T-helper 2 cell (primary cell): ENCODE data around the gene OR4D2.
"Not testable (repeated sequence)": the region's sequence is repeated elsewhere in the genome, so short reads cannot be mapped to it uniquely, and the experiment has no call there.

ENCODE experiments used
- DNase-seq, 5 experiments: peaks; one replicate each; pipeline versions ENCODE4 v3.0.0 to v3.0.0-alpha.2; 2012 to 2022
- total RNA-seq, 2 donors: gene quantifications; one replicate each; lab custom pipeline; 2026; lab: John Stamatoyannopoulos, UW

The OR4D2 gene
- 0 reads per million in 2 donors for total RNA-seq

DNA sequence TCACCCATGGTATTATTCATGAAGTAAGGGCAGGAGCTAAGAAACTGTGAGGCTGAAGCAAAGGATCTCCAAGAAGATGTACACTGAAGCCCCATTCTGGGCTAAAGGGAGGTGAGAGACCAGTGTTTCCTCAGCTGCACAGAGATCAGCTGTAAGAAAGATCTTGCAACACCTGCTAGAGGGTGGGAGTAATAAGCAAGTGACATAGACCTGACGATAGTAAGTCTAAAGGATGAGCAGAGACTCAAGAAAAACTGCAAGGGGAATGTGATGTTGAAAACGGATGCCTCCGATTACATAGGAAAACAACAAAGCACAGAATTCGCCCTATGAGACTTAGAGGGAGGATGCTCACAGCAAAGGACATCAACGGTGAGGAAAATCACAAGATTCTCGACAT lies at the start of gene OR4D2:
Gene OR4D2 (plus strand): TSS at position 301 of the 400 bp plus-strand sequence. CDS start 2,674 bp downstream, outside the sequence.
- no peak for DNase-seq

DNA sequence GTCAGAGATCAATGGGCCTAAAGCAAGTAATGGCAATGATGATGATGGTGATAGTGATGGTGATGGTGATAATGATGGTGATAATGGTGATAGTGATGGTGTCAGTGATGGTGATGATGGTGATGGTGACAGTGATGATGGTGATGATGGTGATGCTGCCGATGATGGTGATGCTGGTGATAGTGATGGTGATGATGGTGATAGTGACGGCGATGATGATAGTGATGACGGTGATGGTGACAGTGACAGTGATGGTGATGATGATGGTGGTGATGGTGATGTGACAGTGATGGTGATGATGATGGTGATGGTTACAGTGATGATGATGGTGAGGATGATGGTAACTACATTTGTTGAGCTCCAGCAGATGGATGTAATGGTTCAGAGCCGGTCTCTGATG lies 49.4 kb upstream of the OR4D2 start:
- DNase-seq, result no peak

DNA sequence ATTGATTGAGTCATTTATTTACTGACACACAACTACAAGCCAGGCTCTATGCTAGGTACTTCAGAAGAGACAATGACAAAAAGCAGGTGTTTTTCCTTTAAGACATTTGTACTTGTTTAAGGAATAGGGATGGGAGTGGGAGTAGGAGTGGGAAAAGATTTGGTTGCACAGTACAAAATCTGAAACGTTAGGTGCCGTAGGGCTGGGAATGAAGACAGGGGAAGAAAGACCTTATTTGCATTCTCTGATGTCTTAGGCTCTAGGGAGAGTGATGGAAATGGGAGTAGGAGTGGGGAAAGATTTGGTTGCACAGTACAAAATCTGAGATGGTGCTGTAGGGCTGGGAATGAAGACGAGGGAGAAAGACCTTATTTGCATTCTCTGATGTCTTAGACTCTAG lies 47.3 kb upstream of the OR4D2 start:
- no peak for DNase-seq

DNA sequence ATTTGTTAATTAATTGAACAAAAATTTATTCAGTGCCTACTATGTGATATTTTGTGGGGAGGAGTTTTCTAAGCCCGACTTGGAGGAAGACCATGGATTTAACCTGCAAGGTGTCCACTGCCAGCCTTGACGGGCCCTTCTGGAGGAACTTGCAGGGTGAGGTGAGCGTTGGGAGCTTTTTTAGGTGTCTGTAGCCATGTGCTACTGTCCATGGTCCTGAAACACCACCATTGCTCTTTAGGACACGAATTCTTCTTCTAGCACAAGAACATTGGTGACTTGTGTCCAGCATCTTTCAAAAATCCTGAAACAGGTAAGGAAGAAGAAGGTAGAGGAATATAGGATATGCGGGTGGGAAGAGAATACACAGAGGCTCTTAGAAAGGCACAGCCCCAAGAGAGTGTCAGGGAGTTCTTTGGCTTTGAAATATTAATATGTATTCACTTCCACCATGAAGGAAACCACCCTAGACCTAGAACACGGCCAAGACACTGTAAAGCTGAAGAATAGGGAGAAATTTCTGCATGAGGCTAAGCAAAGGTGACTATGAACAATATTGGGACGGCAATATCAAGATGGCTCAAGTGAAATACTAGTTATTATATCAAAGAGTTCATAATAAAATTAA lies 46.5 kb upstream of the OR4D2 start:
- DNase-seq, result peak in 3 of 5 experiments; percentile 15 to 64 (median 21)

DNA sequence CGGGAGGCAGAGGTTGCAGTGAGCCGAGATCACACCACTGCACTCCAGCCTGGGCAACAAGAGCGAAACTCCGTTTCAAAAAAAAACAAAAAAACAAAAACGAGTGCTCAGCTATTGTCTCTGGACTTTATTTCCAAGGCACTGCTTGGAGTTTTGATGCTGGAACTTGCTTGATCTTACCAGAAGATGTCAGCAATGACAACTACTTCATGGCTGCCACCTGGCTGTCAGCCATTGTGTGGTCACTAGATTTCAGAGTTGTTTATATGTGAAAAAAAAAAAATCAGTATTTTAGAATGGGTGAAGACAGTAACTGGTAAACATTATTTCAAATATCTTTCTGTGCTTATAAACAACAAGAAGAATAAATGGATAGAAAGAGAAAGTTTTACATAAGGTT lies 44.9 kb upstream of the OR4D2 start:
- DNase-seq, result peak in 2 of 5 experiments; percentile 37 to 64

DNA sequence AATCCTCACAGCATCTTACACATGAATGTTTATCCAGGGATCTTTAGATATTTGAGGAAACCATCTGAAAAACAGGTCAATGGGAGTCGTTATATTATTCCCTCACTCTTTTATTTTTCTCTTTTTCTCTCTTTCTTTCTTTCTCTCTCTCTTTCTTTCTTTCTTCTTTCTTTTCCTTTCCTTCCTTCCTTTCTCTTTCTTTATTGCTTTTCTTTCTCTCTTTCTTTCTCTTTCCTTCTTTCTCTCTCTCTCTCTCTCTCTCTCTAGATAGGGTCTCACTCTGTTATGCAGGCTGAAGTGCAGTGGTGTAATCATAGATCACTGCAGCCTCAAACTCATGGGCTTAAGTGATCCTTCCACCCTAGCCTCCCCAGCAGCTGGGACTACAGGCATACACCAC lies 38.9 kb upstream of the OR4D2 start:
- no peak for DNase-seq

DNA sequence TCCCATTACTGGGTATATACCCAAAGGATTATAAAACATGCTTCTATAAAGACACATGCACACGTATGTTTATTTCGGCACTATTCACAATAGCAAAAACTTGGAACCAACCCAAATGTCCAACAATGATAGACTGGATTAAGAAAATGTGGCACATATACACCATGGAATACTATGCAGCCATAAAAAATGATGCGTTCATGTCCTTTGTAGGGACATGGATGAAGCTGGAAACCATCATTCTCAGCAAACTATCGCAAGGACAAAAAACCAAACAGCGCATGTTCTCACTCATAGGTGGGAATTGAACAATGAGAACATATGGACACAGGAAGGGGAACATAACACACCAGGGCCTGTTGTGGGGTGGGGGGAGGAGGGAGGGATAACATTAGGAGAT lies 34.1 kb upstream of the OR4D2 start:
- not testable (repeated sequence) for DNase-seq

DNA sequence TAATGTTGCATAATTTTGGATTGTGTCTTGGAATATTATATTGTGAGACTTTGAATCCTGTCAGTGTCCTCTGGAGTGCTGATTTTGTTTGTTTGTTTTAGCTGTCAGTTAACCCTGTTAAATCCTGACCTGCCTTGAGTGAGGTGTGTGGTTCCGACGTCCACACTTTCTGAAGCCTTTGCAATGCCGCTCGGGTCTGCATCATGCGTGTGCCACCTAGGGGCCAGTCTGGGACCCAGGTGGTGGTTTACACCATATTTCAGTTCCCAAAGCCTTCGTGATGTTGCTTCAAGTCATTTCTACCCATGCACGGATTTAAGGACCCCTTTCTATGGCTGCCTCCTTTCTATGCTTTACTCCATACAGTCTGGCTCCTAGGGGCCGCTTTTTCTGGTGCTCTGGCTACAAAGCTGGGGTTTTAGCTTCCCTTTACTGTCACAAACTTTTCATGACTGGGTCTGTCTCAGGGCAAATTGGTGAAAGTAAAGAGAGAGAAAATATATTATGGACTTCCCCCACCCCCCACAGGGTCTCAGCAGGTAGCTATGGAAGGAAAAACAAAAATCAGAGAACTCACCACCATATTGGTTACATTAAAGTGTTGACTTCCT lies 30.0 kb upstream of the OR4D2 start:
- no peak for DNase-seq

DNA sequence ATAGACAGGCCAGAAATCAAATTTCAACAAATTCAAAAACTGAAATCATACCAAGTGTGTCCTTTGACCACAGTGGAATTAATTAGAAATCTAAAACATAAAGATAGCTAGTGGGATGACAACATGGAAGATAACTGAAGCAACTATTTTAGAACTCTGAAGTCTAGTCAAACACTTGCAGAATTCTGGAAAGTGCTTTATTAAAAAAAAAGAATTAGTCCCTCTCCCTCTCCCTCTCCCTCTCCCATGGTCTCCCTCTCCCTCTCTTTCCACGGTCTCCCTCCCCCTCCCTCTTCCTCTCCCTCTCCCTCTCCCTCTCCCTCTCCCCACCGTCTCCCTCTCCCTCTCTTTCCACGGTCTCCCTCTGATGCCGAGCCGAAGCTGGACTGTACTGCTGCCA lies 25.3 kb upstream of the OR4D2 start:
- no peak for DNase-seq

DNA sequence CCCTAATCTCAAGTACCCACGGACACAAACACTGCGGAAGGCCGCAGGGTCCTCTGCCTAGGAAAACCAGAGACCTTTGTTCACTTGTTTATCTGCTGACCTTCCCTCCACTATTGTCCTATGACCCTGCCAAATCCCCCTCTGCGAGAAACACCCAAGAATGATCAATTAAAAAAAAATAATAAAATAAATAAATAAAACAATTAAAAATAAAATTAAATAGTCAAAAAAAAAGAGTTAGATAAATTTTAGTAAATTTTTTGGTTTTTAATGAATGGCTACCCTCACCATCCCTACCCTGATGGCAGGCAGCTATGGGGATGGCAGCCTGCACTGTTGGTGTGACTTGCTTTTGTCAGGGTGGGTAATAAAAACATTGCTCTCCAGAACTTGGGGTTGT lies 23.4 kb upstream of the OR4D2 start:
- DNase-seq, result not testable (repeated sequence)

DNA sequence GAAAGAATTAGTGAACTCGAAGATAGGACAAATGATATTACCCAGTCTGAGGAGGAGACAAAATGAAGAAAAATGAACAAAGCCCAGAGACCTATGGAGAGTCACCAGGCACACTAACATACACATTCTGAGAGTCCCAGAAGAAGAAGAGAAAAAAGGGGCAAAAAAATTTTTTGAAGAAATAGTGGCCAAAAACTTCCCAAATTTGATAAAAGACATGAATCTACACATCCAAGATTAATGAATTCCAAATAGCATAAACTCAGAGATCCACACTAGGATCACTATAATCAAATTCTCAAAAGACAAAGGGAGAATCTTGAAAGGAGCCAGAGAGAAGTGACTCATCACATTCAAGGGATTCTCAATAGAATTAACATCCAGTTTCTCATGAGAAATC lies 22.0 kb upstream of the OR4D2 start:
- no peak for DNase-seq

DNA sequence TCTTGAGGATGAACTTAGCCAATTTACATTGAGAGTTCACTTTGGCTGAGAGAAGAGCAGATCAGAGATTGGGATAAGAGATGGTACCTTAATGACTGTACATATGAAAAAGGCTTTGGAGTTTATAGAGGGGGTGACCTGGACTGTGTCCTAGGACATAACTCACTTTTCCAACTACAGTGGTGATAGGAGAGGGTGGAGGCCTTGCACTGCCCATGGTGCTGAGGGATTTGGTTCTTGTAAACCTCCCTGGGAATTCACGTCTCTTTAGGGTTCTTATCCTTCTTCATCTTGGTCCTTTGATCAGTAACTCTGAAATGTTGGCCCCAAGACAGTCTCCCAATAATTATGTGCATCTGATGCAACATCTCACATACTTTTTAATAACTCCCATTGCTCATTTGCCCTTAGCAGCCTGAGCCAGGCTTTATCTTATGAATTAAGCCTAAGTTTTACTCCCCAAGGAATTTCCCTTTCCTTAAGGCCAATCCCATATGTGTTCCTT lies 18.8 kb upstream of the OR4D2 start, which contains the start of gene OR4D1:
Gene OR4D1 (plus strand): TSS at position 455 of the 505 bp plus-strand sequence. CDS start 6,770 bp downstream, outside the sequence.
- DNase-seq, result no peak

DNA sequence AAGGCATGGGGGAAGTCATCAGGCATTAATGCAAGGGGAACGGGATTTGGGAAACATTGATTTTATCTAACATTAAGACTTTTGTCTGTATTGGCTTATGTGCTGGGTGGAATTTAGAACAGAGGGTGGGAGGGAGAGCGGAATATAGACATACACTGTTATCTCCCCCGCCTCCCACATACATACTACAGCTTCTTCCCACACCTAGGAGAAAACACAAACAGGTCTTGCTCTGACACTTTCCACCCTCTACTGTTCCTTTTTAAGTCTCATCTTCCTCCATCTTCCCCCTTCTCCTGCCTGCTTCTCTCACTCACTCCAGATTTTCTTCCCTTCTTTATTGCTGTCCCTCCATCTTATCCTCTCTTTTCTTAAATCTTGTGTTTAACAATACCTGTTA lies 18.2 kb upstream of the OR4D2 start:
- DNase-seq, result no peak

DNA sequence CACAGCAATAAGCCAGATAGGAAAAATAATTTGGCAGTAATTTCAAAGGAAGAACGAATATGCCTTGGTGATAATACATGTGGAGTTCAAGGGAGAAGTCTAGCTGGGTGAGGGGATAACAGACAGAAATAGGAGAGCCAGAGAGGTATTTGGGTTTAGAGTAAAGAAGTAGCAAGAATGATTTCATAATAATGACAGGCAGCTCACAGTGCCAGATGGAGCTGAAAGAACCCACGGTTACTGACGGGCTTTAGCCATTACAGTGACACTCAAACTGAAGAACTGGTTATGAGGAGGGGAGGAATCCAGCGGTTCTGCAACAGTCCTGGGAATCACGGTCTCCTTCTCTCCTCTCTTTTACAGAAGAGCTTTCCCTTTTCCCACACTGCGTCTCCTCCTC lies 16.4 kb upstream of the OR4D2 start:
- DNase-seq, result no peak

DNA sequence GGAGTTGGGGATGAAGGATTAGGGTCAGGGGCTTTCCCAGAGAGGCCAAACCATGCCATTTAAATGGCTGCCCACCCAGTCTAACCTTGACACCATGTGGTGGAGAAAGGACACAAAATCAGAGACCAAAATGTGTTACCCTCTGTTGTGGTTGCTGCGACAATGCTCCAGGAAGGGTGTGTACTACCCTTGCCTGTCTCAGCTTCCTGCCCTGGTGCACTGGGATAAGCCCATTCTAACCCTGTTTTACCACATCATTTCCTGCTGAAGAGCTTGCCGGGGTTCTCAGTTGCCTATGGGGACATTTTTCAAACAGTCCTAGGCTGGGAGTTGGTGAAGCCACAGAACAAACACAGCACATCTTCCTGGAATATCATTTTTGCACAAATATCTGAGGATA lies 13.7 kb upstream of the OR4D2 start:
- peak in 4 of 5 experiments; percentile 8 to 90 (median 64) for DNase-seq

DNA sequence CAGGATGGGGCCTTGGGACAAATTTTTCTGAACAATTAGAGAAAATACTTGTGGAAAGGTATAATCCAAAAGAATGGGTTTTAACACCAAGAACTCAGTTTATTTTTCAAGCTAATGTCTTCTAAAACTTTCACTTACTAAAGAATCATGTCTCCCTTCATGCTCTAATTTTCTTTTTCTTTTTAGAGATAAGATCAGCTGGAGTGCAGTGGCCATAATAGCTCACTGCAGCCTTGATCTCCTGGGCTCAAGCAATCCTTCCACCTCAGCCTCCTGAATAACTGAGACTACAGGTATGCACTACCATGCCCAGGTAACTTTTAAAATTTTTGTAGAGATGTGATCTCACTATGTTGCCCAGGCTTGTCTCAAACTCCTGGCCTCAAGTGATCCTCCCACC lies 13.1 kb upstream of the OR4D2 start:
- DNase-seq, result peak in 1 of 5 experiments; percentile 24

DNA sequence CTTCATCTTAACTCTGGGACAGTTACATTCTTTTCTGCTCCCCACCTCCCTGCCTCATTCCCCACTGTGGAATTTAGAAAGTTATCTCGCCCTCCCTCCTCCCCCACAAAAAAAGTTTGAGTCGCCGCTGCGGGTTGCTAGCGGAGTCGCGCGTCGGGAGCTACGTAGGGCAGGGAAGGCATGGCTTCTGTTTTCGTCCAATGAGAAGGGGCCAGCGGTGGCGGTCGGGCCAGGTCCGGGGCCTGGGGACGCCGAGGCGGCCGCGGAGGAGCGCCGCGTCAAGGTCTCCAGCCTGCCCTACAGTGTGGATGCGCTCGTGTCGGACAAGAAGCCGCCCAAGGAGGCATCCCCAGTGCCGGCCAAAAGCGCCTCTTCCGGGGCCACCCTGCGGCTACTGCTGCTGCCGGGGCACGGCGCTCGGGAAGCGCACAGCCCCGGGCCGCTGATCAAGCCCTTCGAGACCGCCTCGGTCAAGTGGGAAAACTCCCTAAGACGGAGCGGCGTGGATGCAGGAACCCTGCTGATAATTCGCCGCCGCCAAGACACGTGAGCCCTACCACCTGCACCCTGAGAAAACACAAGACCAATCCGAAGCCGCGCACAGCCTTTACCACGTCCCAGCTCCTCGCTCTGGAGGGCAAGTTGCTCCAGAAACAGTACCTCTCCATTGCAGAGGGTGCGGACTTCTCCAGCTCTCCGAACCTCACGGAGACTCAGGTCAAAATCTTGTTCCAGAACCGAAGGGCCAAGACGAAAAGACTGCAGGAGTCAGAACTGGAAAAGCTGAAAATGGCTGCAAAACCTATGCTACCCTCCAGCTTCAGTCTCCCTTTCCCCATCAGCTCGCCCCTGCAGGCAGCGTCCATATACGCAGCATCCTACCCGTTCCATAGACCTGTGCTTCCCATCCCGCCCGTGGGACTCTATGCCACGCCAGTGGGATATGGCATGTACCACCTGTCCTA lies 9.7 kb upstream of the OR4D2 start:
- peak; percentile 20 to 73 (median 48) for DNase-seq

DNA sequence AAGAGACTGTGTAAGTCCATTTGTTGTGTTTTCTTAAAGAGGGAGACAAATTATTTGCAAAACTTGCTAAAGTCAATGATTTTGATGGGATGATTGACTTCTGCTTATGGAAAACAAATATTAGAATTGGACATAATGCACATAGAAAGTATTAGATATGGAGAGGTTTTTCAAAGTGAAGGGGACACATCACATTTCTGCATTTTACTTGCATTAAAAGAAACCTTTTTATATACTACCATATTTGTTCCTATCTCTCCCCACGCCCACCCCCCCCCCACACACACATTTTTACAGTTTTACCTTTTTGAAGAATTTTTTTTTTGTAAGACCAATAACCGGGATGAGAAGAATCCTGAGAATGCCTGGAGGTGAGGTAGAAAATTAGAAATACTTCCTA lies 8.6 kb upstream of the OR4D2 start:
- DNase-seq, result no peak

DNA sequence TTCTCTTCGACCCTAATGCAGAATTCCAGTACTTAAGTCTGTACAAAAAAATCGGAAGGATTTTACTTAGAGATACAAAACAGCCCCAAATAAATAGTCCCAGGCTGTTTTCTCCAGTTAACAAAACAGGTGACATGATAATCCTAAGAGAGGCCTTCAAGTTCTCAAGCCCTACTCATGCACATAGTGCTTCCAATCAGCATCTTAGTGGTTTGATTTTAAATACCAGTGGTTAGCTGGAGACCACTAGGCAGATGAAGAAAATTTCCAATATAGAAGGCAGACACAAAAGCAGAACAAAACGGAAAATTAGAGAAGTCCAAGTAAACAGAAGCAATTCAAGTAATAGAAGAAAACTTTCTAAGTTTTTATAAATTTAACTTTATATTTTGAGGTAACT lies 5.2 kb upstream of the OR4D2 start:
- no peak for DNase-seq

DNA sequence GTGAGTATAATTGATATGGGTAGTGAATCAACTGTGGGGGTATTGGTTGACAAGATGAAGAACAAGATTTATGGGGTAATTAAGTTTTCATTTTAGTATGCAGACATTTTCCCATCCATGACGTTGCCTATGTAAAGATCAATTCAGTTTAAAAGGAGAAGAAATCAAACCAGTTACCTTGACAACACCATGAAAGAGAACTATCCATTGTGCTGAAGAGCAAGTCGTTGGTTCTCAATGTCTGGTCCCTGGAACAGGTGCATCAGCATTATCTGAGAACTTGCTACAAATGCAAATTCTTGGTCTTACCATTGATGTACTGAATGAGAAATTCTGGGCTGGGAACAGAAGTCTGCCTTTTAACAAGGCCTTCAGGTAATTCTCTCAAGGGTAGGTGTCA lies 801 bp upstream of the OR4D2 start:
- no peak for DNase-seq

DNA sequence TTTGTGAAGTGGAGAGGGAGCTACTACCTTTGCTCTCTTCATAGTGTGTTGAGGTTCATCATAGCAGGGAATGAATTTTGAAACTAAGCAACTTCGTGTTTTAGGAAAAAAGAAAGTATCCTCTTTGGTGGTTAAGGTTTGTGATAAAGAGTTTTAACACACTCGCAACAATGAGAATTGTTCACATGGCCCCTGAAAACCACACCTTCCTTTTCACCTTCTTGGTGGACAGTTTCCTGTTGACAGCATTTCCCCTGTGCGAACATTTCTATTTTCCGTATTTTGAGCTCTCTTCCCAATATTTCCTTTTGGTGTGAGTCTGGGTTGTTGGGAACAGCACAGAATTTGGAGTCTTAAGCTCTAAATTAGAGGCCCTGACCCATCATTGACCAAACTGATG lies 3.8 kb downstream of the OR4D2 start:
- peak in 1 of 5 experiments; percentile 32 for DNase-seq

DNA sequence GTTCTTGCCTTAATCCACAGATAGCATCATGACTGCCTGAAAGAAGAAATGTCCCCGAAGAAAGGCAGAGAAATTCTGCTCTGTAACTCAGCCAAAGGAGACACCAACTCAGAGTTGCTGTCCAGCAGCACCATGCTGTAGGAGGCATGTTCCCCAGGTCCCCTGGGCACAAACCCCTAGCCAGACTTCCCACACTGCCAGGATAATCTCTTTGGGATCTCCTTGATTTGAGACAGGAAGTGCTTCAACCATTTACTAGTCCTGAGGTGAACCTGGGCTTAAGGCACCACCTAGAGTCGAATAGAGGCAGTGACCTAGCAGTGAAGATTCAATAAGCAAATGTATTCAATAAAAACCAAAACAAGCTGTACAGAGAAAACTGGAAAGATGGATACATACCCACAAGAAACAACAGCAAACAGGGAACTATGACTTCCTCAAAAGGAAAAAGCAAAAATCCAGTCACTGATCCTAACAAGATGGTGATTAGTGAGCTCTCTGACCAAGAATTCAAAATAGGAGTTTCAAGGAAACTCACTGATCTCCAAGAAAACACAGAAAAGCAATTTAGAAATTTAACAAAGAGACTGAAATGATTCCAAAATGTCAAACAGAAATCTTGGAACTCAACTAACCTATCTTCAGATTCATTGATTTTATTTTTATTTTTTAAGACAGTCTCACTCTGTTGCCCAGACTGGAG lies 5.7 kb downstream of the OR4D2 start:
- peak in 3 of 5 experiments; percentile 17 to 72 (median 48) for DNase-seq
